ENCODE data around the gene MAGI1.

MAGI1 gene

GRCh38 chr3:65330072-65330471 lies 708.6 kb downstream of the MAGI1 start:
- Histone ChIP-seq H3K9me3 (ENCODE audit: insufficient read depth, low read depth, low read length) (no peaks in the 10 kb centered on the region), H3F3A (ENCODE audit: low read depth) (no peaks in the 10 kb centered on the region), H3K4me2 (ENCODE audit: low read depth, low read length, poor library complexity, severe bottlenecking) (no peak overlapping the region), H3K4me3 (ENCODE audit: low read length, poor library complexity, severe bottlenecking) (no peak overlapping the region), H3K4me1 (ENCODE audit: insufficient read depth, low read length, poor library complexity, severe bottlenecking) (no peaks in the 10 kb centered on the region), H3K9me2 (replicated peaks; ENCODE audit: low read depth, low read length) (no peaks in the 10 kb centered on the region), H3K27me3 (ENCODE audit: insufficient read depth, low read length, poor library complexity, severe bottlenecking) (no peaks in the 10 kb centered on the region), H2AFZ (ENCODE audit: low read length) (no peak overlapping the region), H3K79me2 (ENCODE audit: insufficient read depth, low read length) (no peaks in the 10 kb centered on the region), H3K9ac (ENCODE audit: low read depth, low read length, poor library complexity, severe bottlenecking) (no peak overlapping the region), H3K36me3 (ENCODE audit: insufficient read depth, low read length) (no peaks in the 10 kb centered on the region), H4K20me1 (ENCODE audit: insufficient read depth, low read length, poor library complexity, severe bottlenecking) (no peaks in the 10 kb centered on the region)
- TF ChIP-seq EZH2phosphoT487 (IDR thresholded peaks at IDR 0.05; ENCODE audit: borderline replicate concordance): no peak
- no peak for TF ChIP-seq CTCF (conservative IDR thresholded peaks at IDR 0.05; ENCODE audit: low read length)

- H3K9me2 ChIP-seq (replicated peaks; ENCODE audit: low read depth, low read length): no peaks in the 10 kb centered on the region
- H3K9me3 ChIP-seq (ENCODE audit: insufficient read depth, low read depth, low read length): no peaks in the 10 kb centered on the region
- H2AFZ ChIP-seq (ENCODE audit: low read length): no peak overlapping the region
- no peaks in the 10 kb centered on the region for H4K20me1 ChIP-seq (ENCODE audit: insufficient read depth, low read length, poor library complexity, severe bottlenecking)
- no peak for TF ChIP-seq EZH2phosphoT487 (IDR thresholded peaks at IDR 0.05; ENCODE audit: borderline replicate concordance)
- no peak for TF ChIP-seq CTCF (conservative IDR thresholded peaks at IDR 0.05; ENCODE audit: low read length)
- H3K4me3 ChIP-seq (ENCODE audit: low read length, poor library complexity, severe bottlenecking): no peak overlapping the region
- no peaks in the 10 kb centered on the region for H3K36me3 ChIP-seq (ENCODE audit: insufficient read depth, low read length)
- H3F3A ChIP-seq (ENCODE audit: low read depth): no peaks in the 10 kb centered on the region
- no peaks in the 10 kb centered on the region for H3K79me2 ChIP-seq (ENCODE audit: insufficient read depth, low read length)
- no peaks in the 10 kb centered on the region for H3K4me1 ChIP-seq (ENCODE audit: insufficient read depth, low read length, poor library complexity, severe bottlenecking)
- H3K9ac ChIP-seq (ENCODE audit: low read depth, low read length, poor library complexity, severe bottlenecking): no peak overlapping the region
- no peaks in the 10 kb centered on the region for H3K27me3 ChIP-seq (ENCODE audit: insufficient read depth, low read length, poor library complexity, severe bottlenecking)
- H3K4me2 ChIP-seq (ENCODE audit: low read depth, low read length, poor library complexity, severe bottlenecking): no peak overlapping the region
These were observed 710.6 kb downstream of the MAGI1 start for GRCh38 chr3:65328148-65328547.

- Histone ChIP-seq H3K4me2 (ENCODE audit: low read depth, low read length, poor library complexity, severe bottlenecking) (no peak overlapping the region), H4K20me1 (ENCODE audit: insufficient read depth, low read length, poor library complexity, severe bottlenecking) (no peaks in the 10 kb centered on the region), H2AFZ (ENCODE audit: low read length) (no peak overlapping the region), H3K9me3 (ENCODE audit: insufficient read depth, low read depth, low read length) (no peaks in the 10 kb centered on the region), H3F3A (ENCODE audit: low read depth) (no peaks in the 10 kb centered on the region), H3K36me3 (ENCODE audit: insufficient read depth, low read length) (no peaks in the 10 kb centered on the region), H3K79me2 (ENCODE audit: insufficient read depth, low read length) (no peaks in the 10 kb centered on the region), H3K4me1 (ENCODE audit: insufficient read depth, low read length, poor library complexity, severe bottlenecking) (no peaks in the 10 kb centered on the region), H3K27me3 (ENCODE audit: insufficient read depth, low read length, poor library complexity, severe bottlenecking) (no peaks in the 10 kb centered on the region), H3K9me2 (replicated peaks; ENCODE audit: low read depth, low read length) (no peaks in the 10 kb centered on the region), H3K4me3 (ENCODE audit: low read length, poor library complexity, severe bottlenecking) (no peak overlapping the region), H3K9ac (ENCODE audit: low read depth, low read length, poor library complexity, severe bottlenecking) (no peak overlapping the region)
- no peak for TF ChIP-seq CTCF (conservative IDR thresholded peaks at IDR 0.05; ENCODE audit: low read length)
- TF ChIP-seq EZH2phosphoT487 (IDR thresholded peaks at IDR 0.05; ENCODE audit: borderline replicate concordance): no peak
These were observed 712.1 kb downstream of the MAGI1 start for GRCh38 chr3:65326574-65326973.

Measured in Loucy (cell line).